ENCODE data around the gene KCNJ6.

- TF ChIP-seq CTCF (conservative IDR thresholded peaks at IDR 0.05; ENCODE audit: low read depth, low read length) (no peak), EZH2 (IDR thresholded peaks at IDR 0.05; ENCODE audit: borderline replicate concordance, low read depth, low read length, poor library complexity, severe bottlenecking) (no peak)
Measured at GRCh38 chr21:37803101-37803651, 113.1 kb downstream of the KCNJ6 start.

Measured in A673 (cell line).